ENCODE data around the gene CDC42BPB.

Gene CDC42BPB

DNA sequence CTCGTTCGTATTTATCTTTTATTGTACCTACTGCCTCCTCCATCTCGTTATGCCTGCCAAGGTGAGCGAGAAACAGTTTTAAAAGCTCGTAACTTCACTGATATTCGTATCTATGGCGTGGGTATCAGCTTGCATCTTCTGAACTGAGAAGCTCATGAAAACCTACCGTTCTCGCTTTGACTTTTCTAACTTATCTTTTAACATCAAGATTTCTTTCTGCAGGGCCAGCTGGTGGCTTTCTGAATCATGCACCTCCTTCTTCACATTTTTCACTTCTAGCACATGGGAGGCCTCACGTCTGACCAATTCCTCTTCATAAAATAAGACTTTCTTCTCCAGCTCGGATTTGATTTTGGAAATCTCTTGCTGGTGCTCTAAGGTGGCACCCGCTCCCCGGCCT lies 89.0 kb downstream of the CDC42BPB start:
- Histone ChIP-seq H3K36me3 (replicated peaks) (peaks cover 89% of the 10 kb centered on the region), H3K27me3 (replicated peaks) (no peaks in the 10 kb centered on the region), H3K27ac (no peak overlapping the region), H3K4me3 (ENCODE audit: low read depth, low read length) (no peak overlapping the region)
- TF ChIP-seq, protein P1, sequence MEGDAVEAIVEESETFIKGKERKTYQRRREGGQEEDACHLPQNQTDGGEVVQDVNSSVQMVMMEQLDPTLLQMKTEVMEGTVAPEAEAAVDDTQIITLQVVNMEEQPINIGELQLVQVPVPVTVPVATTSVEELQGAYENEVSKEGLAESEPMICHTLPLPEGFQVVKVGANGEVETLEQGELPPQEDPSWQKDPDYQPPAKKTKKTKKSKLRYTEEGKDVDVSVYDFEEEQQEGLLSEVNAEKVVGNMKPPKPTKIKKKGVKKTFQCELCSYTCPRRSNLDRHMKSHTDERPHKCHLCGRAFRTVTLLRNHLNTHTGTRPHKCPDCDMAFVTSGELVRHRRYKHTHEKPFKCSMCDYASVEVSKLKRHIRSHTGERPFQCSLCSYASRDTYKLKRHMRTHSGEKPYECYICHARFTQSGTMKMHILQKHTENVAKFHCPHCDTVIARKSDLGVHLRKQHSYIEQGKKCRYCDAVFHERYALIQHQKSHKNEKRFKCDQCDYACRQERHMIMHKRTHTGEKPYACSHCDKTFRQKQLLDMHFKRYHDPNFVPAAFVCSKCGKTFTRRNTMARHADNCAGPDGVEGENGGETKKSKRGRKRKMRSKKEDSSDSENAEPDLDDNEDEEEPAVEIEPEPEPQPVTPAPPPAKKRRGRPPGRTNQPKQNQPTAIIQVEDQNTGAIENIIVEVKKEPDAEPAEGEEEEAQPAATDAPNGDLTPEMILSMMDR (IDR thresholded peaks at IDR 0.05; ENCODE audit: low read depth, low read length, missing control alignments), result no peak
- in situ Hi-C loops (cut with HindIII; ENCODE audit: low pct_ligation_motif_present, low sequenced_read_pairs), result no loop called here
- DNase-seq, result no peak

DNA sequence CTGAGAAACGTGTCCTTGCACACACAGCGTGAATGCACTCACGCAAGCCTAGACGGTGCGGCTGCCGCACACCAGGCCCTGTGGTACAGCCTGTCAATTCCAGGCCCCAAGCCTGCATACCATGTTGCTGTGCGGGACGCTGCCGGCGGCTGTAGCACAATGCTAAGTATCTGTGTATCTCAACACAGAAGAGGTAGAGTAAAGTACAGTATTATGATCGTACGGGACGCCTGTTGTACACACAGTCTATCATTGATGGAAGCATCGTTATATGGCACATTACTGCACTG lies 89.9 kb downstream of the CDC42BPB start:
- H3K27me3 ChIP-seq (replicated peaks), result no peaks in the 10 kb centered on the region
- TF ChIP-seq, protein P1 (IDR thresholded peaks at IDR 0.05; ENCODE audit: low read depth, low read length, missing control alignments), result no peak
- DNase-seq, result no peak
- in situ Hi-C loops (cut with HindIII; ENCODE audit: low pct_ligation_motif_present, low sequenced_read_pairs), result no loop called here
- no peak overlapping the region for H3K4me3 ChIP-seq (ENCODE audit: low read depth, low read length)
- no peak overlapping the region for H3K27ac ChIP-seq
- H3K36me3 ChIP-seq (replicated peaks), result peaks cover 91% of the 10 kb centered on the region

DNA sequence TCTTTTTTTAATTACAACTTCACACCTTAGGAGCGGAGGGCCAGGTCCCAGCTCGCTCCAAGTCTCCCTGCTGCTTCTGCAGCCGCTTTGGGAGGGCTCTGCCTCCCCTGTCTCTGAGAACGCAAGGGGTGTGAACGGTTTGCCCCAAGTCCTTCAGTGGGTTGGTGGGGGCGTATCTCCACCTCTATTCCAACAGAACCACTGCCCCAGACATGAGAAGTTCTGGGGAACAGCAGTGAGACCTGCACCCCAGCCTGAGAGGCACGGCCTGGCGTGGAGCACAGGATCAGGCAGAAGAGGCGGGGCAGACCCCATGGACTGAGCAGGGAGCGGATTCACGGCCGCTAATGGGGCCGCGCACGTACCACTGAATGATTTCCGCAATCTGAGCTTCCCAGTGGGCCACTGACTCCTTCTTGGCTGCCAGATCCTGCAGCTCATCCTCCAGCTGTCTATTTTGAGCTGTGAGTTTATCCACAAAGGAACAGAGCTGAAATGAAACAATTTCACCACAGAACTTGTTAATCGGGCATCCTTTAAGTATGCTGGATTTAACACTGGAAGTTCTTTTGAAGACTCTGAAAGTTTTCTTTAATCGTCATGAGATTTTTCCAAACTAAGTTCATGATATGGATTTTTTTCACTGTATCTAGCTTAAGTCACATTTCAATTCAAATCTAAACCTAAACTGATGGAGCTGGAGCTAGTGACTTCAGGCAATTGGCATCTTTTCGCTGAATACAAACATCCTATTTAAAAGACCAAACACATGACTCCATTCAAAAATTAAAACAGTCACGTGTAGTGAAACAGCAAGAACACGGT lies 90.5 kb downstream of the CDC42BPB start:
- TF ChIP-seq, protein P1 (IDR thresholded peaks at IDR 0.05; ENCODE audit: low read depth, low read length, missing control alignments), result no peak
- H3K27me3 ChIP-seq (replicated peaks), result no peaks in the 10 kb centered on the region
- H3K27ac ChIP-seq, result no peak overlapping the region
- H3K4me3 ChIP-seq (ENCODE audit: low read depth, low read length), result no peak overlapping the region
- in situ Hi-C loops (cut with HindIII; ENCODE audit: low pct_ligation_motif_present, low sequenced_read_pairs), result no loop called here
- H3K36me3 ChIP-seq (replicated peaks), result peaks cover 92% of the 10 kb centered on the region
- DNase-seq, result no peak

- no peak overlapping the region for H3K27ac ChIP-seq
- TF ChIP-seq, protein P1 (IDR thresholded peaks at IDR 0.05; ENCODE audit: low read depth, low read length, missing control alignments), result no peak
- no peak for DNase-seq
- in situ Hi-C loops (cut with HindIII; ENCODE audit: low pct_ligation_motif_present, low sequenced_read_pairs), result no loop called here
- no peak overlapping the region for H3K4me3 ChIP-seq (ENCODE audit: low read depth, low read length)
- H3K36me3 ChIP-seq (replicated peaks), result peaks cover 90% of the 10 kb centered on the region
- H3K27me3 ChIP-seq (replicated peaks), result no peaks in the 10 kb centered on the region
Observed at GRCh38 chr14:102965971-102966655, 91.2 kb downstream of the CDC42BPB start.

DNA sequence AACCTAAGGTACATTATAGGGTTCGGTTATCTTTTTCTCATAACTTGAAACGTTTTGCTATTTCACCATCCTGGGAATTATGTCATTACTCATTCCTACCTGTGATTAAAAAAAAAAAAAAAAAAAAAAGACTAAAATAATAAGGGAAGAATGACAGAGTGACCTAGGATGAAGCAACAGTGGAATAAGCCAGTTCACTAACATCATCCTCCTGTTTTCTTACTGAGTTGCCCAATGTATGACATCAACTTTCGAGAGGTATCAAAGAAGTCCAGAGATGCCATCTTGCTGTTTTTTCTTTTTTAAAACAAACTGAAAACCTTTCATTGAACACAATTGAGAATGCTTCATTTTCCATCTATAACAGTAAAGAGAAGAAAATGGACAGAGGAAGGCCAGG lies 92.1 kb downstream of the CDC42BPB start:
- Histone ChIP-seq H3K4me3 (ENCODE audit: low read depth, low read length) (no peak overlapping the region), H3K27me3 (replicated peaks) (no peaks in the 10 kb centered on the region), H3K36me3 (replicated peaks) (peaks cover 91% of the 10 kb centered on the region), H3K27ac (no peak overlapping the region)
- in situ Hi-C loops (cut with HindIII; ENCODE audit: low pct_ligation_motif_present, low sequenced_read_pairs), result no loop called here
- TF ChIP-seq, protein P1 (IDR thresholded peaks at IDR 0.05; ENCODE audit: low read depth, low read length, missing control alignments), result no peak
- DNase-seq, result no peak
